ENCODE data around the gene PCYT2.

PCYT2 gene

GRCh38 chr17:81912441-81913309, 1.5 kb upstream of the PCYT2 start:
- DNase-seq: no peak

DNA sequence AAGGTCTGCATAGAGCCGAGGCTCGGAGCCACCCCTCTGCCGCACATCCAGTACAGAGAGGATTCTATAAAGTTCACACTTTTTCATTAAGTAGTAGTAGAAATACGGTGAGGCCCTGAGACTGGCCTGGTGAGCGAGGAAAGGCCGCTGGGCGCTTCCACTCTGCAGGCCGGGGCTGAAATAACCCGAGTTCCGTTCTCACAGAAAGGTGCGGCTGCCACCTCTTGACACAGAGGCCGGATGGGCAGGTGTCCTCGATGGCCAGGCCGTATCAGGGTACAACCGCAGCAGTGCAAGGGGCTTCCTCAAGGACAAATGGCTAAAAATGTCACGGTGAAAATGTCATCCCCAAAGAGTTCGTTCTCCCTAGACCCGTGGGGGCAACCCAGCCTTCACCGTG, 770 bp upstream of the PCYT2 start:
- DNase-seq: no peak

GRCh38 chr17:81910840-81911276, 341 bp downstream of the PCYT2 start:
- DNase-seq: no peak

DNA sequence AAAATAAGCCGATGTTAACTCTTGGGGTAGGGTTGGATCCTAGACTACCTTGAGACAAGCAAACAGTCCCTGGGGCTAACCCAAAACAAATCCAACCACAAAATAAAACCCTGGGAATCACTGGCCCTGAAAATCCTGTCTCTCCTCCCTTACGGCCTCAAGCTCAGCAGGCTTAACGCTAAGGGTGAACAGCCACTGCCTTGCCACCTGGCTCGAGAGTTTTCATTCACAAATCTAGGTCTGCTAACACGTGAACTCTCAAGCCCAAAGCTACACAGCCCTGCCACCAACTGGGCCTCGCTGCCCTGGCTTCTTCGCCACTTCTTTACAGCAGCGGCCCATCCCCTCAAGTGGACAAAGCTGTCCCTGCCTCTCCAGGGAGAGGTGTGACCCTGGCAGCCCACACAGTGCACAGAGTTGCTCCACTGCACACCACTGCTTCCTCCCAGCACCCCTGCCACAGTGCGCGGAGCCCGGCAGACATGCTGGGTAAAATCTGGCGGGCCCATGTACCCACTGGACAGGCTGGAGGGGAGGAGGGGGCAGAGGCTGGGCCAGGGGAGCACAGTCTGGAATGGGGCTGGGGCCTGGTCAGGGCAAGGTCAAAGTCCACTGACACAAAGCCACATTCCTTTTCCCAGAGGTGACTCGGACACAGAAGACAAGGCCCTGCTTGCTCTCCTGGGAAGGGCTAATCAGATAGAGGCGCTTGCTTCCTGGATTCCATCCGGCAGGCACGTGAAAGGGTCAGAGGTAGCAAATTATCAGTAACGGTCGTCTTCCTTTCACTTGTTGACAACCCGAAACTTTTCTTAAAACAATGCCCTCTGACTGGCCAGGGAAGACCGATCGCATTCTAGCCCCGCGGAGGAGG, 996 bp downstream of the PCYT2 start:
- DNase-seq: no peak

GRCh38 chr17:81909231-81909630, 2.0 kb downstream of the PCYT2 start:
- peak; percentile 39 for DNase-seq

DNA sequence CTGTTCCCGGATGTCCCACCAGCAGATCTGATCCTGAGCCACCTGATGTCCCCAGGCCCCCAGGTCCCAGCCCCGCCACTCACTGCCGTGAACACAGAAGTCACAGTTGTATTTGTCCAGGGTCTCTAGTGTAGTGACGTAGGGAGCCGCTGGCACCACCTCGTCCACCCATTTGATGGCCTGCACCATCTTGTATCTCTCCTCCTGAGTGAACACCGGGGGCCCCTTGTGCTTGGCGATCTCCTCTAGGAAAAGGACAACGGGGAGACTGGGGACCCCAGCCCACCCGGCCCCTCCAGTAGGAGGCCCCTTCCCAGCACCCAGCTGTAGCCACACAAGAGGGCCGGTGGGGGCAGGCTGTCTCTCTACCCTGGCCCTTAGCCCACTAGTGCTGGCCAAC, 2.4 kb downstream of the PCYT2 start:
- peak; percentile 31 for DNase-seq

DNA sequence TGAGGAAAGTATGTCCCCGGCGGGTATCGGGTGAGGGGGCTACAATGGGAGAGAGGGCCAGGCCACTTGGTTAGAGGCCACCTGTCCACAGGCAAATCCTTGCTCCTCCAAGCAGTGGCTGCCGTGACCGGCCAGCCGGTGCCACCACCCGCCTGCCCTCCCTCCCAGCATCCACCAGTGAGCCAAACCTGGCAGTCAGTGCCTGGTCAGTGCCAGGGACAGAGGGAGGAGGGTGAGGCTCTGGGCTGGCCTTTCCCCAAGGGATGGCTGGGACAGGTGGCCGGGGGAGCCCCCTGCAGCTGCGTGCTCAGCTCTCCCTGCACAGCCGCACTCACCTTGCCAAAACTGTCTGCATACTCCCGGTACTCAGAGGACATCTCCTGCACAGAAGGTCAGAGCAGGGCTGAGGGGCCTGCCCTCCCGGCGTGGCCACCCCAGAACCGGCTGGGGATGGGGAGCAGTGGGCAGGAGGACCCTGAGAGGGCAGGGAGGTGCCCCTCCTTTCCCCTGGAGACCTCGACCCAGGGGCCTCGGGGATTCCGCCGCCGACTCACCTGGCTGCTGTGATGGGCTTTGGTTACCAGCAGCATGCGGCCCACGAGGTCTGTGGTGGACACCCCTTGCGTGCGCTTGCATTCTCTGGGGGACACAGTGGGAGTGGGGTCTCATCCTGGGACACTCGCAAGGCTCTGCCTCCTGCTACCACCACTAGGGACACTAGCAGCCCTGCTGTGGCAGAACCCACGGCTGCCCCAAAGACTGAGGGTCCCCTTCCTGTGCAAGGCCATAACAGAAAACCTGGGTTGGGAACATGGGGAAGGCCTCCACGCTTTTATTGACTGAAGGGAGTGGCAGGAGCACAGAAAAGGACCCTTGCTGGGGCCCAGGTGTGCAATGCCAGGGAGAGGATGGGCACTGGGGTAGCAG, 3.7 kb downstream of the PCYT2 start:
- peak; percentile 35 for DNase-seq

- no peak for DNase-seq
Observed at GRCh38 chr17:81906476-81907218, 4.6 kb downstream of the PCYT2 start.

GRCh38 chr17:81905993-81906392, 5.2 kb downstream of the PCYT2 start:
- peak; percentile 33 for DNase-seq

GRCh38 chr17:81905424-81905875, 5.7 kb downstream of the PCYT2 start:
- DNase-seq: peak; percentile 34

DNA sequence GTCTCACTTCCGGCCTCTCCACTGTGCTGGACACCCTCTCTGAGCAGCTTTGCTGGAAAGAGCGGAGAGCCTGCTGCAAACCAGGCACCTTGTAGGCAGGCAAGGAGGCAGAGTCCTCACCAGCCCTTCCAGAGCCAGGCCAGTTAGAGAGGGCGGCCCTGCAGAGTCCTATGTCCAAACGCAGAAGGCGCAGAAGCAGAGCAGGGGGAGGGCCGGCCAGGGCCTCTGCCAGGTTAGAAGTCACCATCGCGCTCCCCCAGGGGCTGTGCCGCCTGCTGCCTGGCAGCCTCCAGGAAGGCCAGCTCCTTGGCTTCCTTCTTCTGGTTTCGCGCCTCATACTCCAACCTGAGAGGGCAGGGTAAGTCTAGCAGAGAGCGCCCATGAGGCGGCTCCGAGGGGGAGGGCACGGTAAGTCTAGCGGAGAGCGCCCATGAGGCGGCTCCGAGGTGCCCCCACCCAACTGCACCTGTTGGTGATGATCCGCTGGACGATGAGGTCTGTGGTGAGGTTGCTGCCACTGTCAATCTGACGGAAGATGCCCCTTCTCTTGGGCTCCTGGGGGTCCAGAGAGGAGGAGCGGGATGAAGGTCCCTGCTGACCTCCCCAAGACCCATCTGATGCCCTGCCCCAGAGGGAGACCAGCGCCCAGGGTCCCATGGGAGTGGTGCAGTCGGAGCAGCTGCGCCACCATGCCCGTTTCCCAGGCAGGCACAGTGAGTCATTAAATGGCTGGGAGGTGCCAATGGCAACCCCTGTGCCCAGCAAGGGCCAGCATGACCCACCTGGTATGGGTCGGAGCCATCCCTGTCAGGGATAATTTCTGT, 6.4 kb downstream of the PCYT2 start:
- DNase-seq: peak; percentile 9

DNA sequence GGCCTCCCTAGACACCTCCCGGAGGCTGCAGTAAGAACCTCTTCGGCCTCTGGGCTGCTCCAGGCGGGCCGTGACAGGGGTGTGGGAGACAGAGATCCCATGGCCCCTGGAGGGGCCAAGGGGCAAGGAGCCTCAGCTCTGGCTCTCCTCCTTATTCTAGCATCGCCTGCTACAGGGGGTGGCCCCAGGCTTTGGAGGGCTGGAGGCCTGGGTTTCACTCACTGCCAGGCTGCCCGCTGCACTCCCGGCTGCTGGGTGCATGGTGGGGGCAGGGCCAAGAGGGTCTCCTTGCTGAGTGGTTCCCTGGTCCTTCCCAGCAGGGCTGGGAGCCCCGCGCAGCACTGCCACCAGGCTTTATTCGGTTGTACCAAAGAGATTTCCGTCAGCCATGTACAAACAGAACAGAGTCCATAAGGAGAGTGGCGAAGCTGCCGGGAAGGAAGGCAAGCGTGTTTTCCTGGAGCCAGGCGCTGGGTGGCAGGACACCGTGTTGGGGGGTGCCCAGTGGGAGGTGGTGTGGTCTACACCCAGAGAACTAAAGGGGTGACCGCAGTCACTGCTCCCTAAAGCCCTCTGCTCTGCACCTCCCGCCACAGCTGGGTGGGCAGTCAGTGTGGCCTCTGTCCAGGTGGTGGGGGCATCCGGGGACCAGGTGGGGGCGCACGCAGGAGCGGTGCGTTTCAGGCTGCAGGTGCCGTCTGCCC, 7.2 kb downstream of the PCYT2 start:
- DNase-seq: peak; percentile 32

GRCh38 chr17:81903415-81903831, 7.8 kb downstream of the PCYT2 start:
- peak; percentile 5 for DNase-seq

- DNase-seq: peak; percentile 46
Observed at GRCh38 chr17:81902653-81903414, 8.4 kb downstream of the PCYT2 start.

DNA sequence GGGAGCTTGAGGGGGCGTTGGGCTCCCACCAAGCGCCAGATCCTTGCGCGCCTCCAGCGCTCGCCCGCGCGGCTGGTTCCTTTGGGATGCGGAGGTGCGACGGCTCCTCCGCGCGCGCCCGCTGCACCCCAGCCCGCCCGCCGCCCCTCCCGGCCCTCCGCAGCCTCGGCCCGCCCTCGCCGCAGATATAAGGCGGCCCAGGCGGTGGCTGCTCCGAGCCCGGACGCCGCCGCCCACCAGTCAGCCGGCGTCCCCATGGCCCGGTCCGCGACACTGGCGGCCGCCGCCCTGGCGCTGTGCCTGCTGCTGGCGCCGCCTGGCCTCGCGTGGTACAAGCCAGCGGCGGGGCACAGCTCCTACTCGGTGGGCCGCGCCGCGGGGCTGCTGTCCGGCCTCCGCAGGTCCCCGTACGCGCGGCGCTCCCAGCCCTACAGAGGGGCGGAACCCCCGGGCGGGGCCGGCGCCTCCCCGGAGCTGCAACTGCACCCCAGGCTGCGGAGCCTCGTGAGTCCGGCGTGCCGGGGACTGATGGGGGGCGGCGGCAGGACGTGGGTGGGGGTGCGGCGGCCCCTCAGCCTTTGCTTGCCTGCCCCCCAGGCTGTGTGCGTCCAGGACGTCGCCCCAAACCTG, 9.1 kb downstream of the PCYT2 start, which contains the start of gene NPB:
Gene NPB, plus strand, starts transcription at position 216 of the 630 bp plus-strand sequence. Its CDS starts 40 bp downstream, at position 256.
- DNase-seq: peak; percentile 48

DNA sequence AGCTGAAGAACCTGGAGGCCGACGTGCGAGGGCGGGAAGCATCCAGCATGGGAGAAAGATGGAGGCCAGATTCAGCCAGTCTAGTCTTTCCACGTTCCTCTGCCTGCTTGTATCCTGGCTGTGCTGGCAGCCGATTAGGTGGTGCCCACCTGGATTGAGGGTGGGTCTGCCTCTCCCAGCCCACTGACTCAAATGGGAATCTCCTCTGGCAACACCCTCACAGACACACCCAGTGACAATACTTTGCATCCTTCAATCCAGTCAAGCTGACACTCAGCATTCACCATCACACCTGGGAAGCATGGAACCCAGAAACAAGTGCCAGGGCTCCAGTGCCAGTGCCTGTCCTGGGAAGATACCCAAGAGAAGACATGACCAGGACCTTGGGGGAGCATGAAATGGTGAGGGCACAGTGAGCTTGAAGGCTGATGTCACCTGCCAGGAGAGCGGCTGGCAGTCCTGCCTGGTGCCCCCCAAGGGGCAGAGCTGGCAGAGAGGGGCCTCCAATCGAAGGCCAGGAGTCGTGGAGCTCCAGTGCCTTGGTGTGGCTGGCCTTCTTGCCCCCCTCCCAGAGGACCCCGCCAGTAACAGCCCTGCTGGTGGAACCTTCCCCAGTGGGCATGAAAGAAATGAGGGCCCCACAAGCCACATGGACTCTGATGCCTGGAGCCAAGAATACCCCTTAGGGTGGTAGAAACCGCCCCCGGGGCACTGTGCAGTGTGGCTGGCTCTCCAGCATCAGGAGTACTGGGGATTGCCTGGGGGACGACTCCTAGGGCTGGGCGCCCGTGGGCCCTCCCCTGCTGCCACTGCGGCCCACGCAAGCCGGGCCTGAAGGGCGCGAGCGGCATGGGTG, 9.8 kb downstream of the PCYT2 start:
- DNase-seq: peak; percentile 17

DNA sequence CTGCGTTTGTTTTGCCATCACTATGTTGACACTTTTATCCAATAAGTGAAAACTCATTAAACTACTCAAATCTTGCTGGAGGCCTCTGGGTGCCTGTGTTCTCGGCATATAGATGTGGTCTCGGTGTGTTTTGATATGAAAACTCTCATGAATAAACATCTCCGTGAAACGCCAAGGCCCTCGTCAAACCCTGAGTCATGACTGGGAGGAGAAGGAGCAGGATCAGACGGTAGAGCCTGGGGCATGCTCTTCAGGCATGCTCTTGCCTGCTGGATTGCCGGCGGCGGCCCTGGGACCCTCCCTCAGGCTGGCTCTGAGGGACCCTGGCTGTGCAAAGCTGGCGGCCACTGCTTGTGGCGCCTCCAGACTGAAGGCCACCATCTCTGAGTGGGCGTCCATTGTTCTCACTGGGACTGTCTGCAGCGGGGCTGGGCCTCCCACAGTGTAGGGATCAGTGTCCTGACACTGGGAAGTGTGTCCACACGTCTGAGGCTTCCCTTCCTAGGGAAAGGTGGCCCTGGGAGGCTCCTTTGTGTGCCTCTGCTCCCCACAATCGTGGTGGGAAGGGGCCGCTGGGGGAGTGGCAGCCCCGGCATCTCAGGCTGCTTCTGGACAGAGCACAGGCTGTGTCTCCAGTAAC, 10.9 kb downstream of the PCYT2 start:
- peak; percentile 16 for DNase-seq

Data from left hindlimb (tissue), 1 donor.